OCI-LY3 (cell line): Measurements from ENCODE around the gene PPP1CB.

Experiments
- EZH2phosphoT487 ChIP-seq: fragments of 200-600 bp; shearing (Covaris generic); IDR thresholded peaks from 2 replicates; pipeline ENCODE4 v1.6.1; 2018; ENCODE audit warnings: antibody characterized with exemption, mixed run types, low read depth
- TF ChIP-seq, protein P1 (sequence below): fragments of 200-600, 300-600 bp; sonication (generic); IDR thresholded peaks from 2 replicates; pipeline ENCODE4 v1.5.1; 2014; ENCODE audit warnings: antibody characterized with exemption, low read length, low read depth

DNA sequence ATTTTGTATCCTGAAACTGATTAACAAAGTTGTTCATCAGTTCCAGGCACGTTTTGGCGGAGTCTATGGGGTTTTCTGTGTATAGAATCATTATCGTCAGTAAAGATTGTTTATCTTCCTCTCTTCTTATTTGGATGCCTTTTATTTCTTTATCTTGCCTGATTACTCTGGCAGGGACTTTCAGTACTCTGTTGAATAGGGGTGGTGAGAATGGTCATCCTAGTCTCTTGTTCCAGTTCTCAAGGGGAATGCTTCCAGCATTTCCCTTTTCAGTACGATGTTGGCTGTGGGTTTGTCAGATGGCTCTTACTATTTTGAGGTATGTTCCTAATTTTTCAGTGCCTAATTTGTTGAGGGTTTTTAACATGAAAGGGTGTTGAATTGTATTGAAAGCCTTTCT is 45.0 kb downstream of the PPP1CB start:
- TF ChIP-seq, protein P1, sequence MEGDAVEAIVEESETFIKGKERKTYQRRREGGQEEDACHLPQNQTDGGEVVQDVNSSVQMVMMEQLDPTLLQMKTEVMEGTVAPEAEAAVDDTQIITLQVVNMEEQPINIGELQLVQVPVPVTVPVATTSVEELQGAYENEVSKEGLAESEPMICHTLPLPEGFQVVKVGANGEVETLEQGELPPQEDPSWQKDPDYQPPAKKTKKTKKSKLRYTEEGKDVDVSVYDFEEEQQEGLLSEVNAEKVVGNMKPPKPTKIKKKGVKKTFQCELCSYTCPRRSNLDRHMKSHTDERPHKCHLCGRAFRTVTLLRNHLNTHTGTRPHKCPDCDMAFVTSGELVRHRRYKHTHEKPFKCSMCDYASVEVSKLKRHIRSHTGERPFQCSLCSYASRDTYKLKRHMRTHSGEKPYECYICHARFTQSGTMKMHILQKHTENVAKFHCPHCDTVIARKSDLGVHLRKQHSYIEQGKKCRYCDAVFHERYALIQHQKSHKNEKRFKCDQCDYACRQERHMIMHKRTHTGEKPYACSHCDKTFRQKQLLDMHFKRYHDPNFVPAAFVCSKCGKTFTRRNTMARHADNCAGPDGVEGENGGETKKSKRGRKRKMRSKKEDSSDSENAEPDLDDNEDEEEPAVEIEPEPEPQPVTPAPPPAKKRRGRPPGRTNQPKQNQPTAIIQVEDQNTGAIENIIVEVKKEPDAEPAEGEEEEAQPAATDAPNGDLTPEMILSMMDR = no peak
- no peak for TF ChIP-seq EZH2phosphoT487
